ENCODE results near the gene METTL25B.
A peak's percentile ranks its signal among the peaks of the same experiment; 100 is the strongest.

Gene METTL25B

DNA sequence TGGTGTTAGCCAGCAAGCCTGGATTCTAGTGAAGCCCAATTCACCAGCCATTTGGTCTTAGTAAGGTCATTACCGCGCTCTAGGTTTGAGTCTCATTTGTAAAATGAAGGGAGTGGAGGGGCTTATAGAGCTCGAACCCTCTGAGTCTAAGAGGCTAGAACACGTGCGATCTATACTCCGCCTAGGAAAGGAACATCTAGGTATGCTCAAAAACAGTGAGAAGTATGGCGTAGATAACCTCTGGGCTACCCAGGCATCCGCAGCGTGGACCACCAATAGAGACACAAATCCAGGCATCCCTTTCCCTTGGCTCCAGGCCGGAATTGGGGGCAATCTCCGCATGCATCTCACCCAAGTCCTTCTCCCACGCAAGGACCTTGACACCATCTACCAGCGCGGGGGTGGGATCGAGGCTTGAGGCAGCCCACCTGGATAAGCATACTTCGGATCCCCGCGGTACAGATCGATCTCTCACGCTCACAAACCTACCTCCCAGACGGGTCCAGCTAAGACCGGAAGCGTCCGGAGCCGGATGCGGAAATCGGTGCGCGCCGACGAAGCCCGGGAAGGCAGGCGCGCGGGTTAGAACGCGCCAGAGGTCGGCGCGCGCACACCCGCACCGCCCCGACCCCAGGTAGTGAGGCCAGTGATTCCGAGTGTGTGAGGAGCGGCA lies at the start of gene METTL25B:
METTL25B (plus strand) TSS at position 544 of the 673 bp plus-strand sequence. CDS start 636 bp downstream, outside the sequence.
- DNase-seq (ENCODE audit: low spot score) = peak; percentile 77

DNA sequence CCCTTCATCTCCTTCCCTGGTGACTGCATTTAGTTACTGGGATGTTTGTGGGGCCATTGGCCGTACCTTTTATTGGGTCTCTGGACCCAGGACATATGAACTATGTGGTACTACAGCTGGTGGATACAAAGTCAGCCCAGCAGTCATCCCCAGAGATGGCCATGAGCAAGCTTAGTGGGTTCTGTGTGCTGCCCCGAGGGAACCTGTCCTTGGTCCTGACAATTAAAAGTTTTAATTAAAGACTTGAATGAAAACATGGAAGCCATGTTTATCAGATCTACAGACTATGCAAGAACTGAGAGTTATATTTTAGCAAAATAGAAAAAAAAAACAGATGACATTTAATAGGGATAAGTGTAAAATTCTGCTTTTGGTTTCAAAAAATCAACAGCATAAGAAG lies 48.2 kb upstream of the METTL25B start:
- no peak for DNase-seq (ENCODE audit: low spot score)

DNA sequence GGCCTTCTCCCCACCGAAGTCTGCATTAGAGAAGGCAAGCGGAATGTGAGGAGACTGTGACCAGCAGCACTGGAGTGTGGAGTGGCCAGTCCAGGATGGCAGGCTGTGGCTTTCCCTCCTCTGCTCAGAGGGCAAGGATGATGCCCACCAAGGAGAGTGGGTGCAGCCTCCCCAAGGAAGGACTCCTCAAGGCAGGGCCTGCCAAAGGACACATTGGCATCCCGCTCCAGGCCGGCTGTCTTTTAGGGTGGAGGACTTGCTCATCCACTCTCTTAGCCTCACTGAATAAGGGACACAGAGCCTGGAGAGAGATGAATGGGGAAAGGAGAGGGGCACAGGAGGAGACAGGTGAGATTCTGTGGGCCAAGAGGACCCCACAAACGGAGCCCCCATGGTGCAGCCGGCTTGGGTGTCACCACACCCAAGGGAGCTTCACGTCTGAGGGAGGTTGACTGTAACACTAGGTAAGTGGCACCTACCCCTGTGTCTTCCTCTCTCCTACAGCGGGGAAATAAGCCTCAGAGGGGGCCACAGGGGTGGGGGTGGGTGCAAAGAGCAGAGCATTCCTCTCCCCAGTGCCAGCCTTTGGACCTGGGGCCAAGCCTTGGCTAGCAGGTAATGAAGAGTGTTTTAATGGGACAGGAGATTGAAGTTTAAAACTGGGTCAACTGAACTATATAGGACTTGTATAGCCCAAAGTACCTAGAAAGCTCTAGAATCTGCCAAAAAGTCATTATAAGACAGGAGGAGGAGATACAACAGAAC lies 46.9 kb upstream of the METTL25B start:
- no peak for DNase-seq (ENCODE audit: low spot score)

DNA sequence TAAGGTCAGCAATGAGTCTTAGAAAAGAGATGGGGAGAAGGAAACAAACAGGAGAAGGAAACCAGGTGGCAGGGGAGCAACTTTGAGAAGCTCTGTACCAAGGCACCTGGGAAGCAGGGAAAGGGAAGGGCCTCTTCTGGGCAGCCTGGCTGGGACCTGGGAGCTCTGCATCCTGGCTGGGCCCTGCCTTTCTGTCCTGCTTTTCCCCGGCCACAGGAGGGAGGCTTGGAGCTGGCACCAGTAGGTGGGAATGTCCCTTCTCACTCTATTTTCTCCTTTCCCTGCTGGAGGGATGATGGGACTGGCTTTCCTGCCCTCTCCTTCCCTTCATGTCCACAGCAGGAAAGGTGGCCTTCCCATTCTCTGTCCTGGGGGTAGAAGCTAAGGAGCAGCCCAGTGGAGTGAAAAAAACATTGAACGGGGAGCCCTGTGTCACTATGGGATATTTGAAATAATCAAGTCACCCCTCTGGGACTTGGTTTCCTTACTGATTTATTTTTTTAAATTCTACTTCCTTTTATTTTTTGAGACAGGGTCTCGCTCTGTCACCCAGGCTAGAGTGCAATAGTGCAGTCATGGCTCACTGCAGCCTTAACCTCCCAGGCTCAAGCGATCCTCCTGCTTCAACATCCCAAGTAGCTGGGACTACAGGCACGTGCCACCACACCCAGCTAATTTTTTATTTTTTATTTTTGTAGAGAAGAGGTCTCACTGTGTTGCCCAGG lies 45.9 kb upstream of the METTL25B start:
- DNase-seq (ENCODE audit: low spot score) = no peak

DNA sequence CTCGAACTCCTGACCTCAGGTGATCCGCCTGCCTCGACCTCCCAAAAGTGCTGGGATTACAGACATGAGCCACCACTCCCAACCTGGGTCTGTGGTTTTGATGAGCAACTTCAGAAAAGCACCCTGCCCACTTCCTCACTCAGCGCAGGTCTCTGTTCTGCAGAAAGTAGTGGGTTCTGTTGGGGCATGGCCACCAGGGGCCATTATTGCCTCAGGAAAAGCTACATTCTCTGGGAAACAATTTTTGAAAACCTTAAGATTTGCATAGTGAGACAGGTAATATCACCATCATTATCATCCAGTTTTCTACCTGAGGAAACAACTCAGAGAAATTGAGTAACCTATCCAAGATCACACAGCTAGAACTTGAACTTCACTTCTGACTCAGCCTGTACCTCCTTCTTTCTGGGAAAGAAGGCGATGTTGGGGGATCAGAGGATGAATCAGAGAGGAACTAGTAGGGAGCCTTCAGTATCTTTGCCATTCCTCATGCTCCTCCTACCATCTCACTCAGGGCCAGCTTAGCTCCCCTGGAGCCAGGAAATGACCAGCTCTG lies 44.0 kb upstream of the METTL25B start:
- DNase-seq (ENCODE audit: low spot score) = no peak

DNA sequence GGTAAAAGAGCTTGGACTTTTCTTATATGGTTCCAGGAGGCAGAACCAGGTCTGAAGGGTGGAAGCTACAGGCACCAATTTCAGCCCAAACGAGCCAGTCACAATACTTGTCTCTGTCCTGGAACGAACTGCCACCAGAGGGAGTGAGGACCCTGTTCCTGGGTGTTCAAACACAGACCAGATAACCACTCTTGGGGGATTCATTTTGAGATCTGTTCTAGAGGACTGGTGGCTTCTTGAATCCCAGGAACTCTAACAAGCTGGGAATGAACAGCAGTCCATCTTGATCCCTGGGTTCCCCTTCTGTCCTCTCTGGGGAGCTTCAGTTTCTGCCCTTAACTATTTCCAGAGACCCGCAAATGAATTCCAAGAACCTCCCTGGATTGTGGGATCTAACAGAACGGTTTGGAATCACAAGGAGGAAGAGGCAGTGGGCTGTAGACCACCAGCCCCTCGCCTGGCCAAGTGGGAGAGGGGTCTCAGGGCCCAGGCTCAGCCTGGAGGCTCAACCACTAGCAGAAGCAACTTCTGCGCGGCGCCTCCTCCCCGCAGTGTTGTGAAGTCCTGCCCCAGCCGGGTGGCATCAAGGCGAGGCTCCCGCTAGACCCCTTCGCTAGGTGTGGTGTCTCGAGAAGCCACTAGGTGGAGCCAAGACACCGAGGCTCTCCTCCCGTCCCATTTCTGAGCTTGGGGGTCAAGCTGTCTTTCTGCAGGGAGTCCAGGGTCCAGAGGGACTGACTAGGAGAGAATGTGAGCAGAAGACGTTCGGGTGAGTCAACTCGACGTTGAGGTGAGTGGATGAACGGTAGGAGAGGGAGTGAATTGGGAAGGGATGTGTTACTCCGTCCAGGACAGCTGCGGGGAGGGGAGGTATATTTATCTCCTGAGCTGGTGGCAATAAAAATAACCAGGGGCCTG lies 39.0 kb upstream of the METTL25B start:
- DNase-seq (ENCODE audit: low spot score) = peak; percentile 66

DNA sequence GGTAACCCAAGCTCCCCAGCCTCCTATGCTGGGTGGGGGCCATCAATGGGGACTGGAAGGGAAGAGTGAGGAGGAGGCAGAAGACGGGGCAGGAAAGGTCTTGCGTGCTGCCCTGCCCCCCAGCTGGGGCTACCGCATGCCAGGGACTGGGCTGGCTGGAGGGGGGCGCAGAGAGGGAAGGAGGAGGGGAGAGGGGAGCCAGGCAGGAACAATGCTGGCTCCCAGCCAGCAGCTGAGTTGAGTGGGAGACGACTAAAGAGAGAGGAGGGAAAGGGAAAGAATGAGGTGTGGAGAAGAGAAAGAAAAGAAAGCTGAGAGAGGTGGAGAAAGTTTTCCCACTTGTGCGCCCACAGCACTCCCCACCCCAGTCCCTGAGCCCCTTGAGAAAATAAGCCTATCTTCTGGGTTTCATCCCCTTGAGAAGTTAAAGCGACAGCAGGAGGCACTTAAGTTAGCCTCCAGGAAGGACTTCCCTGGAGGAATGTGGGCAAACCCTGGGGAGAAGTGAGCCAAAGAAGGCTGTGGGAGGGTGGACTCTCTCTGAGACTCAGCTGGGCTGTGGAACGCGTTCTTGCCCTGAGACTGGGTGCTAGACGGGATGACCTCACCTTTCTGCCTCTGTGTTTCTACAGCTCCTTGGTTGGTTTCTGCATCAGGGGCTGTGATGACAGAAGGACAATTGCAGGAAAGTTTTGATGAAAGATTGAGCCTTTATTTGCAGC lies 38.2 kb upstream of the METTL25B start:
- no peak for DNase-seq (ENCODE audit: low spot score)

DNA sequence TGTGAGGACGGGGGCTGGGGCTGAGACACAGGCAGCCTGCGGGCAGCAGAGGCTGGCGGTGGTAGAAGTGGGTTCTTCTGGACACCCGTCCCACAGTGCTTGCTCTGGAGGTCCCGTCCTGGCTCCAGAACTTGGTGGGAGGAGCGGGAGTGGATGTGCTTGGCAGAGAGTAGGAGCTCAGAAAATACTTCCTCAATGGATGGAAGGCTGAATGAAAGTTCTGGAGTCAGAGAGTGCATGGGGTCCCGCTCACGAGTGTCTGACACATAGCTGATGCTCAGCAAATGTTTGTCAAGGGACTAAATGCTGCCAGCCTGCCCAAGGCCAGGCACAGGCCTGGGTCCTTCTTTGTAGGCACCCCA lies 37.6 kb upstream of the METTL25B start:
- DNase-seq (ENCODE audit: low spot score) = no peak

DNA sequence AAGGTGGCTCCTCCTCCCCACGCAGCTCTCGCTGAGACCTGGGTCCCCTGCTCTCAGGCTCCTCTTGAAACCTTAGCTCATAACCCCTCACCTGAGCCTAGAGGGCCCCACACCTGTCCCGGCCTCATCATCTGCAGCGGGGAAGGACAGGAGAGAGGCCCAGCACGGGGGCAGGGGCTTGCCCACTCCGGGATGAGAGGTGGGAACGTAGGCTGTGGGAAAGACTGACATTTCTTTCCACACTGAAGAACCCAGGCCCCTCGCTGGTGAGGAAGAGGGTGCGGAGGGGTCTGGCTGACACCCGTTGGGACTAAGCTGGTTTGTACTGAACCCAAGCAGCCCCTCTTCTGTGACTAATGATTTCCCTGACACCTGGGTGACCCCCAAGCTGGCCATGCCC lies 37.1 kb upstream of the METTL25B start:
- DNase-seq (ENCODE audit: low spot score) = no peak

DNA sequence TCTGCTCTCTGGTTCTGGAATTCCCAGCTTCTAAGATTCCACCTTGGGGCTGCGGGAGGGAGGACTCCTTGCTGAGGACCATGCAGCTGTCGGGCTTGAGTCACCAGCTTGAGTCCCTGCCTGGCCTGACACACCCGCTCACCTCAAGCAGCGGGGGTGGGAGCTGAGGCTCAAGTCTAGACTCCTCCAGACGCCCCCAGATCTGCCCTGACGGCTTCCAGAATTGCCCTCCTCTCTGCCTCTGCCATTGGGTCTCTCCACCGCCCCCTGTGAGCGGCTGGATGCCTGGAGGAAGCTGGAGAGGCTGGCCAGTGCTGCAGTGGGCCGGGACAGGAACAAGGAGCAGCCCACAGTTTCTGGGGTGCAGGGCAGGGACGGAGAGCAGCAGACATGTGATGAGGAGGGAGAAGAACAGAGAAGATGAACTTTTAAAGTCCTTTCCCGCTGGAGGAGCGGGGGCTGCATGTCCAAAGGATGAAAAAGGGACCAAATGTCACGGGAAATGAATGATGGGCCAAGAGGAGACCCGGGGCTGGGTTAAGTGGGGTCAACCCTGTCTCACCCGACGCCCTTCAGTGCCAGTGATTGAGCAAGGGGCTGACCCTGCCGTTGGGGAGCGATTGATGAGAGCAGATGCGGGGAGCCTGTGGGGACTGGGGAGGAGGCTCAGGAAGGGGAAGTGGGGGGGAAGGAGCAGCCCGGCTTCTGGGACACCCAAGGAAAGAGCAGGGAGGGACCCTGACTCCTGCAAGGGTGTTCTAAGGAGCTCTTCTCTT lies 36.4 kb upstream of the METTL25B start:
- DNase-seq (ENCODE audit: low spot score) = no peak

DNA sequence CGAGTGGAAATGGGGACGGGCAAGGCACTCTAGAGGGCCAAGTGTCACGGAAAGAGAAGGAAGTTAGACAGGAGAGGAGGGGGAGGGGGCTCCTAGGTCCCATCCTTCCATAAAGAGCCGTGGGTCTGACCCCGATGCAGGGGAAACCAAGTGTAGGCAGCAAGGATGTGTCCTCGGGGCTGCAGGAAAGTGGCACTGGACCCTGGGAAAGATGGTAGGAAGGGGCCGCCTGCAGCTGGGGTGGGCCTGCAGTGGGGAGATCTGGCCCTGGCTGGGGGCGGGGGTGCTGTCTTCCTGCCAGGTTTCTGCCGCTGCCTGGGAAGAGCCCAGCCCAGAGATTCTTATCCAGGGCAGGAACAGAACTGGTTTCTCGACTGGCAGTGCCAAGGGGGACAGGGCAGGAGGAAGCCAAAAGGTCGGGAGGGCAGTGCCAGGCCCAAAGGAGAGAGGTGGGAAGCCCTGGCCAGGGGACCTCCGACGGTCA lies 35.8 kb upstream of the METTL25B start:
- DNase-seq (ENCODE audit: low spot score) = no peak

DNA sequence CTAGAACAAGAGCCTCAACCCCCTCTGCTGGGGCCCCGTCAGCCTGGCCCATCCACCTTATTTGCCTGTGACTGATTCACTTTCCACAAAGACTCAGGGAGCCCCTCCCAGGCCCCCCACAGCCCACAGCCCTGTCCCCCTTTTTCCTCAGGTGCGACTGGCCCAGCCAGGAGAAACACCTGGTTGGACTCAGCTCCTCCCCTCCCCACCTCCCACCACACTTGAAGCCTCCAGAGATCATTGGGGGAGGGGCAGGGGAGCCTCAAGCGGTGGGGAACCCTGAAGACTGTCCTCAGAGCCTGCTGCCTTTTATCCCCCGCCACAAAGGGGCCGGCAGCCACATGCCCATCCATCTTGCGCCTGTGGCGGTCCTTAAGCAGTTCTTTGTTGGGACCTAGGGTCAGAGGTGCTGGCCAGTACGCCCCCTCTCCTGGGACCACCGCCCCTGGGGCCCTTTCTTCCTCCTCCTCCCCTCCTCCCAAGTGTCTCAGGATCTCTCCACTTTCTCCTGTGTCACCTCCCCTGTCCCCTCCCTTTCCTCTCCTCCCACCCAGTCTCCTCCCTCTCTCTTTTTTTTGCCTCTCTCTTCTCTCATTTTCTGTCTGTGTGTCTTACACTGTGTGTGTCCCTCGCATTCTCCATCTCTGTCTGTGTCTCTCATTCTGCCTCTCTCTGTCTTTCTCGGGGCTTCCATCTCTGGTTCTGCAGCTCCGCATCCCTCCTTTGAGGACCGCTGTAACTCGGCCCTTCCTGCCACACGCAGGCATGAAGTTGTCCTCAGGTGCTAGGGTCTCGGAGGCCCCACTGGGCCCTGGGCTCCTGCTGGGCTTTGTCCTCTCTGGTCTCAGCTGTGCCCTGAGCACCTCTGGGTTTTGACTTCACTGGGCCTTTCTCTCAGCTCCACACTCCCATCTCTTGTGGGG lies 35.1 kb upstream of the METTL25B start:
- DNase-seq (ENCODE audit: low spot score) = no peak

DNA sequence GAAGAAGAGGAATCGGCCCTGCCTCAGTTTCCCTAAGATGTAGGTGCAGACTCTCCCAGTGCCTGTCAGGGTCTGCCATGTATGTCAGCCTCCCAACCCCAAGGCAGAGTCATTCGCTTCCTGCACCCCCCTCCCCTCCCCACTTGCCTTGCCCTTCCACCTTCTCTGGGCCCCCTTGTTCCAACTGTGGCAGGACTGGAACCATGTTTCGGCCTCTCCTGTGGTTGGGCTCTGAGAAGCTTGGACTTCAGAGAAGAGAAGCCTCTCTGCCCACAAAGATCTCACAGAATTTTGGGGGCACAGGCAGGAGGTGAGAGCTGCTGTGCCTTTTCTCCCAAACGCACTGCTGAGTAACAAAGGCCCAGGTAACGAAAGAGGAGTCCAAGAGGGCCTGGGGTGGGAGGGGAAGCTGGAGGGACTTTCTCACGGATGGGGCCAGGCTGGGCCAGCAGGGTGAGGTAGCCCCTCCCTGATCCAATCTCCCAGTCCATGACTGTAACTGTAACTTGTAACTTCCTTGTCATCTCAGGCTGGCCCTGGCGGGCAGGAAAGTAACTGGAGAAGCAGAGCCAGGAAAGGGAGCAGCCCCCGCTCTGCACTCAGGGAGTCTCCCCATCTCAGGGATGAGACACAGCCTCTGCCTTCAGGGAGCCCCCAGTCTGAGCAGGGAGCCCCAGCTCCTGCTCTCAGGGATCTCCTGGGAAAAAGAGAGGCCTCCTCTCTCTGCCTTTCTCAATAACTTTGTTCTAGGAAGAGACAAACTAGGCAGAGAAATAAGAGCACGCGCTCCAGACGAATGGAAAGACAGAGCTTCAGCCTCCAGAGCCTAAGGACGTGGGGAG lies 34.2 kb upstream of the METTL25B start:
- DNase-seq (ENCODE audit: low spot score) = no peak

DNA sequence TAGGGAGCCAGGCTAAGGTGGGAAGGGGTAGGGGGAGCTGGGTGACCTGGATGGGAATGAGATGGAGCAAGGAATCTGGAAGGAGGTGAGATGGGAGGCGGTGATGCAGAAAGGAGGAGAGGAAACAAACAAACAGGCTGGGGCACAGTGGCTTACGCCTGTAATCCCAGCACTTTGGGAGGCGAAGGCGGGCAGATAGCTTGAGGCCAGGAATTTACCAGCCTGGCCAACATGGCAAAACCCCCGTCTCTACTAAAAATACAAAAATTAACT lies 33.6 kb upstream of the METTL25B start:
- DNase-seq (ENCODE audit: low spot score) = no peak

DNA sequence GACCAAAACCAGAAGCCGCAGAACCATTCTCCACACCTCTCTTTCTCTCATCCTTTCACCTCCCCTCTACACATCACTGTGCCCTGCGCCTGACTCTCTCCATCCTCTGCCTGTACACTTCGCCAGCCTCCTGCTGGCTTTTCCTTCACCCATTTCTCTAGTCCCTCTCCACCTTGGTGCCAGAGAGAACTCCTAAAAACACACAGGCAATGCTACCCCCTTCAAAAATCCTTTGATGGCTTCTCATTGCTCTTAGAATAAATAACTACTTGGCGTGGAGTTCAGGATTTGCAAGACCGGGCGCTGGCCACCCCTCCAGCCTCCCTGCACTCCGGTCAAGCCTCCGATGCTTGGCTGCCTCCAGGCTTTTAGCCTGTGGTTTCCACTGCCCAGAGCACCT lies 31.5 kb upstream of the METTL25B start:
- DNase-seq (ENCODE audit: low spot score) = no peak

DNA sequence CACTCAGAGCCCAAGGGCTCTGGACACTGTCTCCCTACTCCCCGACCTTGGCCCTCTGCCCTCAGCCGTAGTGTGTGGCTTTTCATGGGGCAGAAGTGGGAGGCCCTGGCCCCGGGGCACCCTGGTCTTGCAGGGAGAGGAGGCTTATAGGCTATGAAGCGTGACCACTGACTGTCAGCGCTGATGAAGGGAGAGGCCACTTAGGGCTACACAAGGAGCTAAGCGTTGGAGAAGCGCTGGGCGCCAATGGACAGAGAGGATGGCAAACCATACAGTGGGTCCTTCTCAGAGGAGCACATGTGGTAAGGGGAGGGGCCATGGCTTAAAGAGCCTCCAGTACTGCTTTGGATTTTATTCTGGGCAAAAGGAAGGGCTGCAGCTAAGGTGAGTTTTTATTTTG lies 30.8 kb upstream of the METTL25B start:
- DNase-seq (ENCODE audit: low spot score) = no peak

DNA sequence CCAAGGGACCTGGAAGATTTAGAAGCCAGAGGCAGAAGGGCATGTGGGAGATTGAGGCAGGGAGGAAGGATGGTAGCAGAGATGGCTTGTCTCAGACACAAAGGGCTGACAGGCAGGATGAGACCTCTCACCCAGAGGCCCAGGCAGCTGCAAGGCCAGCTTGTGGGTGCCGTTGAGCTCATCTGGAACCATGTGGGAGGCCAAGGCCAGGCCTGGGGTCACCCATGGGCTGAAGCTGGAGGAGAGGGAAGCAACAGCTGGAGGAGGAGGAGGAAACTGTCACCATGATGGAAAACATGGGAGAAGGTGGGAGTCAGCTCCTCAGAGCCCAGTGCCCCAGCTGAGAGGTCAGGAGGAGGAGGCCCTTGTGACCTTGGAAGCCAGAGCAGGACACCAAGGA lies 29.3 kb upstream of the METTL25B start:
- DNase-seq (ENCODE audit: low spot score) = no peak
